Activated CD4-positive, alpha-beta T cell treated with anti-CD3 and anti-CD28 coated beads for 48 hours (primary cell): ENCODE data around the gene FCHSD2.
A peak's percentile ranks its signal among the peaks of the same experiment; 100 is the strongest.
"Not testable (repeated sequence)": the region's sequence is repeated elsewhere in the genome, so short reads cannot be mapped to it uniquely, and the experiment has no call there.

Source experiments
- DNase-seq: peaks from one replicate; pipeline ENCODE4 v3.0.0-alpha.2; 2020

FCHSD2 gene

DNA sequence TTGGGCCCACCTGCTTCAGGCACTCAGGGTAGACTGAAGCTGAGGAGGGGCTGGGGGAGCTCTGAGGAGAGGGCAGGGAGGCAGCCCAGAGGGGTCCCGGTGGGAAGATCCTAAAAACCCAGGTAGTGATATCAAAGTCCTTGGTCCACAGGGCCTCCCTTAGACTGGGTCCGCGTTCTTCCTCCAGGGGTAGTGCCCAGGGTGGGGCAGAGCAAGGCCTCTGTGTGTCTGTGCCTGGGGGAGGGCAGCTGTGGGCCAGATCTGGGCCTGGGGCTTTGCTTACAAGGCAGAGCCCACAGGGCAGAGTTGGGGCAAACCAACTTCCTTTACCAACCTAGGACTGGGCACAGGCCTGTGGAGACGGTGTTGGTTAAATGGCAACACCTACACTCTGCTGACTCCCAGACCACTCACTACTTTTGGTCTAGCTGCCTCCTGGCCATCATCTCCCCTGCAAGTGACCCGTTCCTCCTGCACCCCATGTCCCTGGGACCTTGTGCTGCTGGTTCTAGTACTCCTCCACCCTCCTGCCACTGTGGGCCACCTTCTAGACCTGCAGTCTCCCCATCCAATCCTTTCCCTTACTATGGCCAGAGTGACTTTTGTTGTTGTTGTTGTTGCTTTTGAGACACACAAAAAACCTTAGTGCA, 312.1 kb downstream of the FCHSD2 start:
- DNase-seq, result no peak

DNA sequence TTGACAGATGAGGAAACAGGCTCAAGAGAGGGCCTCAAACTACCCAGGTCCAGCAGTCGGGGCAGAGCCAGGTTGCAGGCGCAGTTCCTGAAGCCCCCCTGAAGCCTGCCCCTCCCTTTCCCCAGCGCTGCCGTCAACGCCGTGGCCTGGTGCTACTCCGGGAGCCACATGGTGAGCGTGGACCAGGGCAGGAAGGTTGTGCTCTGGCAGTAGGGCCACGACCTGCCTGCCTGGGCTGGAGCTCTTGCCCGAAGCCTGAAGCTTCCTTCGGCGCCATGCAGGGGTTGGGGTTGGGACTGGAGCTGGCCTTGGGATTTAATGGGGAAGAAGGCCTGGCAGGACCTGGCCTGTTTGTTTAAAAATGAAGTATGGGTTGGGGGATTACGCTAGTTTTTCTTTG, 312.9 kb downstream of the FCHSD2 start:
- DNase-seq, result no peak

DNA sequence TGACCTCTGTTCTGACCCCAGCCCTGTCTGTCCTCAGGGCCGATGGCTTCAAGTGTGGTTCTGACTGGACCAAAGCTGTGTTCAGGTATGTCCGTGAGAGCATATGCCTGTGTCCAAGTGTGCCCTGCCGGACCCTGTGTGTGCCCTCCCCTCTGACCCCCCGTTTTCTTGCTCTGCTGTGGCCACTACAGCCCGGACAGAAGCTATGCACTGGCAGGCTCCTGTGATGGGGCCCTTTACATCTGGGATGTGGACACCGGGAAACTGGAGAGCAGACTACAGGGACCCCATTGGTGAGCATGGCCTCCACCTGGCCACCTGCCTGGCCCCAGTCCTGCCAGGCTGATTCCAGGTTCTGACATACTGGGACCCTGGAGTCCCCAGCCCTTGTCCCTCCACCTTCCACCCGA, 313.4 kb downstream of the FCHSD2 start:
- no peak for DNase-seq

DNA sequence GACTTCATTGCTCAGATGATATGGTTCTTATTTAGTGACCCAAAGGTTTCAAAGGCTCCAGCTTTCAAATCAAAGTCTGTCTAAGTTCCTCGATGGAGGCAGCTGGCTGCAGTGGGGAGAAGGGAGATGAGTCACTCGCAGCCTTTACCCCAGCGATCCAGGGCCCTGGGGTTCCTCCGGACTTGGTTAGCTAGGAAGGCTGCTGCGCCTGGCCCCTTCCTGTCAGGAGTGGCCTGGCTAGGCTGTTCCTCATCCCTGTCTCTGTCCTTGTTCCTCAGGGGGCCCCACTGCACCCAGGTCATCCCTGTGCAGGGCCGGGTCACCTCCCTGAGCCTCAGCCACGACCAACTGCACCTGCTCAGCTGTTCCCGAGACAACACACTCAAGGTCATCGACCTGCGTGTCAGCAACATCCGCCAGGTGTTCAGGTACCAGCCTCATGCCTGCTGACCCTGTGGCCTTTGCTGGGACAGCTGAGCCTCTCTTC, 314.0 kb downstream of the FCHSD2 start:
- no peak for DNase-seq

DNA sequence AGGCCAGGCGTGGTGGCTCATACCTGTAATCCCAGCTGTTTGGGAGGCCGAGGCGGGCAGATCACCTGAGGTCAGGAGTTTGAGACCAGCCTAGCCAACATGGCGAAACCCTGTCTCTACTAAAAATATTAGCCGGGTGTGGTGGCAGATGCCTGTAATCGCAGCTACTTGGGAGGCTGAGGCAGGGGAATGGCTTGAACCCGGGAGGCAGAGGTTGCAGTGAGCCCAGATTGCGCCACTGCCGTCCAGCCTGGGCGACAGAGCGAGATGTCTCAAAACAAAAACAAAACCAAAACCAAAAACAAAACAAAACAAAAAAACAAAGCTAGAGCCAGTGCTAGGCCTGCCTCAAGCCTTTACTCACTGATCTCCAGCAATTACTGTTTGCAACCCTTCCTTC, 314.5 kb downstream of the FCHSD2 start:
- not testable (repeated sequence) for DNase-seq

DNA sequence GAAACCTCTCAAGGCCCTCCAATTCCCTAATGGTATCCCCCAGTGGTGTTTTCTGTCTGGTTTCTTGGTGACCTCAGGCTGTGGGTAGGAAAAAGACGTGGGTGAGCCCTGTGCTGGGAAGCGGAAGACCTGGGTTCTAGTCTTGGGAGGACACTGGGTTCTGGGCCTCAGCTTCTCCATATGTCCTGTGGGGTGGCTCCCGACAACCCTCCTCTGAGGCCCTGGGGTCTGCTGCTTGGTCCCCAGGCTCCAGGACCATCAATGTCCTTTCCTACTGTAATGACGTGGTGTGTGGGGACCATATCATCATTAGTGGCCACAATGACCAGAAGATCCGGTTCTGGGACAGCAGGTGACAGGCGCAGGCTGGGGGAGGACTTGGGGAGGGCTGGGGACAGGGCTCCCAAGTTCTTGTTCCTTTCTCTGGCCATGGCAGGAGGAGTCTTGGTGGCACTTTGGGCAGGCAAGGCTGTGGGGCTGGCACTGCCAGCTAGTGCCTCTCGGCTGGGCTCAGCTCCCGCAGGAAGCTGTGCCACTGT, 315.1 kb downstream of the FCHSD2 start:
- no peak for DNase-seq

DNA sequence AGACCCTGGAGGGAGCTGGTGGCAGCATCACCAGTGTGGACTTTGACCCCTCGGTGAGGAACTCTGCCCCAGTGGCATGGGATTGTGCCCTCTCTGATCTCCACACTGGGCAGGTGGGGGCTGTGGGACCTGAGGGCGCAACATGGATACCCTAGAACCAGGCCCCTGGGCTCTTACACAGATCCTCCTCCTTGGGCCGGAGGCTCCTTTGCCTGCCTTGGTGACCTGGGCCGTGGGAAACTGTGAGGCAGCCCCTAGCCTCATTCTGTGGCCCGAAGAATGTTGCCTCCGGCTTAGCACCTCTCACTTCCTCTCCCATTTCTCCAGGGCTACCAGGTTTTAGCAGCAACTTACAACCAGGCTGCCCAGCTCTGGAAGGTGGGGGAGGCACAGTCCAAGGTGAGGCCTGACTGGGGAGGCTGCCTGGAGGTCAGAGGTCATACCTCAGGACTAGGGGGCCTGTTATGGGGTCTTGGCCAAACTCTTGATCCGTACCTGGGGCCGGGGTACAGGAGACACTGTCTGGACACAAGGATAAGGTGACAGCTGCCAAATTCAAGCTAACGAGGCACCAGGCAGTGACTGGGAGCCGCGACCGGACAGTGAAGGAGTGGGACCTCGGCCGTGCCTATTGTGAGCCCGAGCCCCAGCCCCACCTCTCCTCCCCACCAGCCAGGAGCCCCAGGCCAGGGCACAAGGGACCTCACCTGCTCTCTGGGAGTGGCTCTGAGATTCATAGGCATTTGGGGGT, 315.8 kb downstream of the FCHSD2 start:
- DNase-seq, result no peak

DNA sequence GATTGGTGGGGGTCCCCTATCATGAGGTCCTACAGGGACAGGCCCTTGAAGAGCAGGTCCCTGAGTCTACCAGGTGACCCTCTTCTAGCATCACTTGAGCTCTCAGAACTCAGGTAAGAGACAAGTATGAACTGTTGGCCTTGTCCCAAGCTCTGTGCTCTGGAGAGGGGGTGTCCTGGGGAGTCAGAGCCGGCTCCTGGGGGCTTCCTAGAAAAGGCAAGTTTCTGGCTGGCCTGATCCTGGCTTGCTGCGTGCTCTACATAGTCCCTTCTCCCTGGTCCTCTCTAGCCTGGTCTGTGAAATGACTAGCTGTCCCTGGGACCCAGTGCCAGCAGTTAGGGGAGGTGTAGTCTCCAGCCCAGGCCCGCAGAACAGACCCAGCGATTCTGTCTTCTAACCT, 316.5 kb downstream of the FCHSD2 start:
- DNase-seq, result no peak

DNA sequence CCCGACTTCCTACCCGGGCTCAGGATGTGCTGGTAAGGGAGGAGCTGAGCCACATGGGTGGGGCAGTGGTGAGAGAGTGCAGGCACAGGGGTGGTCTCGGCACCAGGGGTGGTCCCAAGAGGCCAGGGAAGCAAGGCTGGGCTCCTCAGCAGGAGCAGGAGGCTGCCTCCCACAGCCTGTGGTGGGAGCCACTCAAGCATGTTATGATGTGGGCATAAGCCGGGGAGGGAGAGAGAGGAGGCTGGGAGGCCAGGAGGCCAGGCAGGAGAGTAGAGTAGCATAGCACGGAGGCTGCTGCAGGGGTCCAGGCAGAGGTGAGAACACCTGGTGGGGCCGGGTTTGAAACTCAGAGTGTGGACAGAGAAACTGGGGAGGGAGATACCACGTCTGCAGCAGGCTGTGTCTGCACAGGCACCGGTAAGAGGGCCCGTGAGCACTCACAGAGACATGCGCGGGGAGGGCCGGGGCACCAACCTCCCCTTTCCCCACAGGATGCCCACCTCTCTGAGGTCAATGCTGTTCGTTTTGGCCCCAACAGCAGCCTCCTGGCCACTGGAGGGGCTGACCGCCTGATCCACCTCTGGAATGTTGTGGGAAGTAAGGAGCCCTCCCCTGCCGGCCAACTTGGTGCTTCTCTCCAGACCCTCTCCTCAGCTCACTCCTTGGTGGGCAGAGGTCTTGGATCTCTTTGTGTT, 317.2 kb downstream of the FCHSD2 start:
- DNase-seq, result no peak

DNA sequence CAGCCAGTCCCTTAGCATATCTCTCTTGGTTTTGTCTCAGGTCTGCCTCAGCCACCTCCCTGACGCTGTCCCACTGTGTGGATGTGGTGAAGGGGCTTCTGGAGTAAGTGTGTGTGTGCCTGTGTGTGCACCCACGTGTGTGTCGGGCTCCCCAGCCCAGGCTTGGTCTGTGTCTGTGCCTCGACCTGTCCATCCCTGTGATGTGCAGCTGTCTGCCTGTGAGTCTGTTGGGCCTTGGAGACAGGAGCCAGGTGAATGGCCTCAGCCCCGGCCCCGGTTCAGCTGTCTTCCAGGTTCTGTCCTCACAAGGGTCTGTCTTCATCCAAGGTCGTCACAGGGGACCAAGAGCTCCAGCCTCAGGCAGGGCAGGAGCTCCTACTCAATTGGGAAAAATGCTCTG, 318.1 kb downstream of the FCHSD2 start:
- no peak for DNase-seq

DNA sequence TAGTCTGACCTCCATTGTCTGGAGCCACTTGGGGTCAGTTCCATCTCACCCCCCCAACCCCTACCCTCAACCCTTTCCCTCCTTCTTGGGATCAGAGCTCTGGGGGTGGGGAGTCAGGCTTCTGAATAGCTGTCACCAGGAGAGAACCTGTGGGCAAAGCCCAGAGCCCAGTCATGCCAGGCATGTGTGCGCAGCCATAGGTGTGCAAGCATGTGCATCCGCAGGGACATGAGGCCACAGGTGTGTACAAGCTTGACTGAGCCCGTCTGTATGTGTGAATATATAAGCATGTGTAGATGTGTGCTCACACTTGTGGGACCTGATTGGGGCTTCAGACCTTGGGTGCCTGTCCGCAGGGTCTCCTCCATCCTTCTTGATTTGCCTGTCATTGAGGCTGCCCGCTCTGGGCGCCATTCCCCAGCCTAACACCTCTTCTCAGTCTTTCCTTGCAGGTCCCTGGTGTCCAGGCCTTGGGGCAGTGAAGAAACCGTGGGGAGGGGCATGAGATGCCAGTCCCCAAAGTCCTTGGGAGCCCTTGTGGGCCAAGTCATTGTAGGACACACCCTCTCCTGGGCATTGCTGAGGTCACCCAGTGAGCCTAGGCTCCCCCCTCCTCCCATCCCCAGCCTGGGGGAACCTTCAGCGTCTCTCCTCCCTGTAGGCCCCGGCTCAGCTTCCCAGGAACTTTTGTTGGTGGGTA, 318.9 kb downstream of the FCHSD2 start:
- DNase-seq, result no peak

DNA sequence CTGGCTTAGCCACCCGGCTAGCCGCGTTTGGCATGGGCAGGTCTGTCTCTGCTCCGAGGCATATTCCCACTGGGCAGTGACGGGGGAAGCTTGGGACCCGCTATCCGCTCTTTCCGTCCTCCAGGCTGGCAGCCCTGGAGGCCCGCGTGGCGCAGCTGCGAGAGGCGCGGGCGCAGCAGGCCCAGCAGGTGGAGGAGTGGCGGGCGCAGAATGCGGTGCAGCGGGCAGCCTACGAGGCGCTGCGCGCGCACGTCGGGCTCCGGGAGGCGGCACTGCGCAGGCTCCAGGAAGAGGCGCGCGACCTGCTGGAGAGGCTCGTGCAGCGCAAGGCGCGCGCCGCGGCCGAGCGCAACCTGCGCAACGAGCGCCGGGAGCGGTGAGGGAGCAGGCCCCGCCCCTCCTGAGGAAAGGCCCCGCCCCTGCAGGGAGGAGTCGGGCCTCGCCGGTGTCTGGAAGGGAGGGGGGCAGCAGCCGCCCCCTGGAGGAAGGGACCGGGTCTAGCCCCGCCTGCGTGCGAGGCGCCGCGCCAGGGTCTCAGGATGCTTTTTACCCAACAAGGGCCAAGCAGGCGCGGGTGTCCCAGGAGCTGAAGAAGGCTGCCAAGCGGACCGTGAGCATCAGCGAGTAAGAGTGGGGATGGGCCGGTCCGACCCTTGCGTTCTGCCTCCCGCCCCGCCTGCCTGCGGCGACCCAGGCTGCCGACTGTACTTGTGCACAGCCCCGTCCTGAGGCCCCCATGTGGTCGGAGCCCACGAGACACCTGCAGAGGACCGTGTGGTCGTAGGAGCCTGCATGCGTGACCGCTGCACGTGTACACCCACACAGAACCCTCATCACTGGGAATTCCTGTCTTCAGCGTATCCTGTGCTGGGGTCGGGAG, 320.0 kb downstream of the FCHSD2 start:
- DNase-seq, result peak; percentile 83

DNA sequence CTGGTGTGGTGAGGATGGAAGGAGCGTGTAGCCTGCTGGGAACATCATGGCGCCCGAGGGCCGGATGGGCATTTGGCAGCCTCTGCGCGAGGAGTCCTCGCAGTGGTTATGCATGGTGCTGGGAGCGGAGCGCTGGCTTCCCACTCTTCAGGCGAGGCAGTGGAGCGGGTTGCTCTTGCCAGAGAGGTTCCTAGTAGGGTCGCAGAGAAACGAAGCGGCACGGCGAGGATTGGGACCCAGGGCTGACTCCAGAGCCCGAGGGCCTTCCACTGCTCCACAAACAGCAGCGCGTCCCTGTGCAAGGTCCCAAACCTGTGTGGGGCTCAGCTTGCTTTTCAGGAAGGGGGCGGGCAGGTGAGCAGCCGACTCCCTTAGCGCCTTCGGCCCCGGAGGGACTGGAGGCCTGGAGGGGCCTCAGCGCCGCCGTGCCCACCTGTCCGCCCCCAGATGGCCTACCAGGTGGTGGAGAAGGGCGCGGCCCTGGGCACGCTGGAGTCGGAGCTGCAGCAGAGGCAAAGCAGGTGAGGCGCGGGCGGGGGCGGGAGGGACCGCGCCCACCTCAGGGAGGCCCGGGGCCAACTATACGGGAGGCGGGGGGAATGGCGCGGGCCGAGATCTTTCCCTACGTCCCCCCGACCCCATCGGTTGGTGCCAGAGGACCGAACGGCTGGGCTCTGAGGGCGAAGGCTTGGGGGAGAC, 320.7 kb downstream of the FCHSD2 start:
- no peak for DNase-seq

DNA sequence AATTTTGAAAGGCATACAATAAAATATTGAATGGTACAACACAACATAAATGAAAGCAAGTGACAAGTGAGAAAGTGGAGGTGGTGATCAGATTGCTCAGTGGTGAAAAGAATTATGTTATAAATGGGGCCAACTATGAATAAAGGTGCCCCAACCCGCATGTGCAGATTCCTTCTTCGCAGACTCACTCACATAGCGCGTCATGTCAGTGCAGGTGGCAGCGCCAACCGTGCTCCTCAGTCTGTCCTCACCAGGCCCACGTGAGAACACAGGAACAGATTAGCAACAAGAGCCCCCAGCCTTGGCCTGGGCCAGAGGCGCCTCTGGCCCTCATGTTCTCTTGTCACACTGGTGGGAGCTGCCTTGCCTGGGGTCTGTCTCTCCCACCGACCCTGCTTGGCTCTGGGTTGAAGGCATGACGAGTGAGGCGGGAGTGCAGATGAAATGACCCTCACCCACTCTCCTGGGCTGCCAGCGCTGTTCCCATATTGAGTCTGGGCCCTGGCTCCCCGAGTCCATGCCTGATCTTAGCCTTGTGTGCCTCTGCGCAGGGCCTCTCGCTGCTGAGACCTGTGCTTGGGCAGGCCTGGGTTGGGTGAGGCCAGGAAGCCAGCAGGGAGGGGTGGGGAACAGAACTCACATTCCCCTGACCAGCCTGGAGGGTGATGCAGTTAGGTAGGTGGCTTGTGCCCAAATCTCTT, 321.5 kb downstream of the FCHSD2 start:
- DNase-seq, result no peak

DNA sequence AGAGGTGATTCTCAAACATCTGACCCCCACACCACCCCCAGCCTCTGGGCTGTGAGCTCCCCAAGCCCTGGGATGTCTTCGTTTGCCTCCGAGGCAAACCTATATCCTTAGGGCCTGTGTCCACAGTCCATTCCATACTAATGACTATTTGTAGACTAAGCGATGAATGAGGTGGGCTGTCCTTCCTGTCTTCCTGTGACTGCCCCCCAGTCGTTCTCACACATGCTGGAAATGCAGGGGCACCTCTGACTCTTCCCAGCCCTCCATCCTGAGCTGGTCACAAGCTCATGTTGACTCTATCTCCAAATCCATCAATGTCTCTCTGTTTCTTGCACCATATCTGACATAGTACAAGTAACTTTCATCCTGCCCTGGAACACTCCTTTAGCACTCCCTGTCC, 323.1 kb downstream of the FCHSD2 start:
- DNase-seq, result no peak

DNA sequence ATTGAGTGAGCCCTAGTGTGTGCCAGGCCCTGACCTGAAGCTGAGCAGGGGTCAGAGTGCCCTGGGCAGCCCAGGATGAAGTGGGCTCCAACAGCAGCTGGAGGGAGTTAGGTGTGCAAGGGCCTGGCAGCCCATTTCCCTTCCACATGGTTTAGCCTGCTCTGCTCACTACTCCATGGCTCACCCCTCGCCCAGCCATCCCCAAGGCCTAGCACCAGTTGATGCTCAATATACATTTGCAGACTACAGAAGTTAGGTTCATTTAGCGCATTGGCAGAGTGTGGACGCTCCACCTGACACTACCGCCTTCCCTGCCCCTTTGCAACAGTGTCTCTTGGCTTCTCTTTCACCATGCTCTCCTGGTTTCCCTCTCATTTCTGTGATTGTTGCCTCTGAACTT, 324.2 kb downstream of the FCHSD2 start:
- no peak for DNase-seq

DNA sequence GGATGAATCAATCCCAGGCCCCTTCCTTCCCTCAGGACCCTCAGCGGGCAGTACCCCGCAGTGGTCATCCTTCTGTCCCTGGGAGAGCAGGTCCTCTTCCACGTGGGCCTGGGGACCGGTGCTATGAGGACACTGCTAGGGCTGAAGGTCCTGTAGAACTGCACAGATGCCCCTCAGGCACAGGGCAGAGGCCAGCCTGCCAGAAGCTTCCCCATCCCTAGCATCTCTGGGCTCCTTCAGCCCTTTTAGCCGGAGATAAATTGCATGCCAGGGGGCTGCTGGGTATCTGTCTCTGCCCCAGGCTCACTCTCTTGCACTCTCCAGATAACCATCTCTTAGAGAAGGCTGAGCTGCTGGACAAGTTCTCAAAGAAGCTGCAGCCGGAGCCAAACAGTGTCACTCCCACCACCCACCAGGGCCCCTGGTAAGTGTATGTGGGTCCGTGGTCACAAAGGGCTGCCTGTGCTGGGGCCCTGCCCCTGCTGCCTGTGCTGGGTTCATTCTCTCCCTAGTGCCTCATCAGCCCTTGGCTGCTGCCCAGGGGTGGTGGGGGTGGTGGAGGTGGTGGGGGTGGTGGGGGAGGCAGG, 325.6 kb downstream of the FCHSD2 start:
- no peak for DNase-seq

DNA sequence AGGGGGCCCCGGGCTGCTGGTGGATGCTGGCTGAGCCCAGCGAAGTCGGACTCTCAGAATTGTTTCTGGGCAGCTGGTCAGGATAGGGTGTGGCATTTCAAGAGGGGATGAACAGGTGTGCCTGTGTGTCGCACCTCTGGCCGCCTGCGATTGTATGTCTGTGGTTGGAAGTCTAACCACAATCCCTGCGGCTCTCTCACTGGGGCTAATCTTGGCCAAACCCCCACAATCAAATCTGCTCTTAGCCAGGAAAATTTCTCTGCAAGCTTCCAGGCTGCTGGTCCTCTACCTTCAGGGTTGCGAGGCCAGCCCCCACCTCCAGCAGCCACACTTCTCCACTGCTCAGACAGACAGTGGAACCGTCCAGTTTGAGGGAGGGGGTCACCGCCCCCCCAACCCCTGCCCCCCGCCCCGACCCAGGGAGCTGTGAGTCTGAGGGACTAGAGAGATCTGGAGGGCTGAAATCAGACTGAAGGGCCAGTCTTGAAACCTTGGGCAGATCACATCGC, 327.0 kb downstream of the FCHSD2 start:
- DNase-seq, result peak; percentile 24

DNA sequence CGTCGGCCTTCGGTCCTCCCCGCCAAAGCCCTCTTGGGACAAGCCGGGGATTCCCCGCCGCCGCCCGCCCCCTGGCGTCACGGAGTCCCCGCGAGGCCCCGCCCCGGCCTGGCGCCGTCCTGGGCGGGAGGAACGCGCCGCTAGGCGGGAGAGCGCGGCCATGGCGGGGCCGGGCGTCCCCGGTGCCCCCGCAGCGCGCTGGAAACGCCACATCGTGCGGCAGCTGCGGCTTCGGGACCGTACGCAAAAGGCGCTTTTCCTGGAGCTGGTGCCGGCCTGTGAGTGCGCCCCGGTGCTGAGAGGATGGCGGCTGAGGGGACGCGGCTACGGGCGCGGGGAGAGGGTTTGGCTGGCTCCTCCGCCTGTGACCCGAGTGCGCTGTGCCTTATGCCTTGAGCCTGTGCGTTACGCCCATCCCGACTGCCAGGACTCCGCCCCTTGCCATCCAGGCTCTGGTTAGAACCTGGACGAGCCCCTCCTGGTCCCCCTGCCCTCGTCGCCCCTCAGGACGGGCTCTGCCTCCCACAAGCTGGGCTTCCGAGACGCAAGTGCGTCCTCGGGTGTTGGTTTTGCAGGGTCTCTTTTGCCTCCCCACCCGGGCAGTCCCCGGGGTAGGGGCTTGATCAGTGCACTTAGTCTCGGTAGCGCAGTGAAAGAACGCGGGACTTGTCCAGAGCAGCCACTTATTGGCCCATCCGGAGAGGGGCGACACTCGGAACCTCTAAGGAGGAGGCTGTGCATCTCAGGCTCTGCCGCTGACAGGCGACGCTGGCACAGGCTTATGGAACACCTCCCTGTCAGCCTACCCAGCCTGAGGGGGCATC, 327.6 kb downstream of the FCHSD2 start, which contains the start of gene ATG16L2:
Gene ATG16L2, plus strand, starts transcription at position 126 of the 824 bp plus-strand sequence. Its CDS starts 35 bp downstream, at position 161.
- peak; percentile 92 for DNase-seq
